NK-92 treated with Interleukin-12 subunit alpha and Interleukin-12 subunit beta, amount 100 ng/mL, for 24 hours (cell line): Measurements from ENCODE around the gene PARVB.
"Not testable (repeated sequence)": the region's sequence is repeated elsewhere in the genome, so short reads cannot be mapped to it uniquely, and the experiment has no call there.

Experiments used
- DNase-seq: peaks from one replicate; lab custom pipeline; 2025; lab: John Stamatoyannopoulos, UW

Gene PARVB

GRCh38 chr22:43998679-43999264, 25.3 kb upstream of the PARVB start:
- no peak for DNase-seq

- DNase-seq: no peak
Measured at GRCh38 chr22:43999378-43999777, 24.7 kb upstream of the PARVB start.

GRCh38 chr22:44000123-44000522, 24.0 kb upstream of the PARVB start:
- DNase-seq: no peak

GRCh38 chr22:44001521-44001920, 22.6 kb upstream of the PARVB start:
- no peak for DNase-seq

GRCh38 chr22:44002324-44002723, 21.8 kb upstream of the PARVB start:
- DNase-seq: no peak

- no peak for DNase-seq
Measured at GRCh38 chr22:44002997-44003396, 21.1 kb upstream of the PARVB start.

GRCh38 chr22:44003405-44004103, 20.5 kb upstream of the PARVB start:
- no peak for DNase-seq

- DNase-seq: no peak
Measured at GRCh38 chr22:44004104-44004460, 20.0 kb upstream of the PARVB start.

GRCh38 chr22:44005524-44005923, 18.6 kb upstream of the PARVB start:
- DNase-seq: no peak

- DNase-seq: no peak
Measured at GRCh38 chr22:44012162-44012561, 11.9 kb upstream of the PARVB start.

- no peak for DNase-seq
Measured at GRCh38 chr22:44012591-44012990, 11.5 kb upstream of the PARVB start.

- no peak for DNase-seq
Measured at GRCh38 chr22:44014241-44014640, 9.9 kb upstream of the PARVB start.

- not testable (repeated sequence) for DNase-seq
Measured at GRCh38 chr22:44016586-44016985, 7.5 kb upstream of the PARVB start.

GRCh38 chr22:44018594-44018993, 5.5 kb upstream of the PARVB start:
- DNase-seq: no peak

GRCh38 chr22:44019416-44019815, 4.7 kb upstream of the PARVB start:
- DNase-seq: no peak

- no peak for DNase-seq
Measured at GRCh38 chr22:44019846-44020245, 4.3 kb upstream of the PARVB start.

GRCh38 chr22:44020981-44021380, 3.1 kb upstream of the PARVB start:
- DNase-seq: no peak

GRCh38 chr22:44023404-44024287, 456 bp upstream of the PARVB start:
- peak; percentile 30 for DNase-seq

- no peak for DNase-seq
Measured at GRCh38 chr22:44025171-44026065, 1.3 kb downstream of the PARVB start.

GRCh38 chr22:44026066-44026629, 2.0 kb downstream of the PARVB start:
- no peak for DNase-seq

GRCh38 chr22:44026630-44027511, 2.8 kb downstream of the PARVB start:
- DNase-seq: peak; percentile 21
